SK-N-SH treated with all-trans-retinoic acid at 6 μM for 48 hours (cell line): ENCODE data around the gene LAMP5.

Experiments
- BACH2 ChIP-seq: fragments of 250-450 bp; sonication (Bioruptor Pico); IDR thresholded peaks from 2 replicates; pipeline ENCODE4 v1.9.0; 2021; ENCODE audit warnings: mild to moderate bottlenecking, borderline replicate concordance
- CSDC2 ChIP-seq: fragments of 250-450 bp; sonication (Bioruptor Pico); IDR thresholded peaks from 2 replicates; pipeline ENCODE4 v1.5.0; 2020; ENCODE audit warnings: mild to moderate bottlenecking, moderate library complexity
- ESRRG ChIP-seq: fragments of 250-450 bp; sonication (Bioruptor Pico); IDR thresholded peaks from 2 replicates; pipeline ENCODE4 v1.6.1; 2021; ENCODE audit warnings: mild to moderate bottlenecking
- GLIS3 ChIP-seq: fragments of 250-450 bp; sonication (Bioruptor Pico); IDR thresholded peaks from 2 replicates; pipeline ENCODE4 v1.5.0; 2020; ENCODE audit warnings: mild to moderate bottlenecking, moderate library complexity
- ISL1 ChIP-seq: fragments of 250-450 bp; sonication (Bioruptor Pico); IDR thresholded peaks from 2 replicates; pipeline ENCODE4 v2.1.2; 2022; ENCODE audit warnings: mild to moderate bottlenecking, moderate library complexity
- PATZ1 ChIP-seq: fragments of 250-450 bp; sonication (Bioruptor Pico); IDR thresholded peaks from 2 replicates; pipeline ENCODE4 v1.8.0; 2020; ENCODE audit warnings: mild to moderate bottlenecking, moderate library complexity, borderline replicate concordance
- RARB ChIP-seq: fragments of 250-450 bp; sonication (Bioruptor Pico); IDR thresholded peaks from 2 replicates; pipeline ENCODE4 v1.8.0; 2021; ENCODE audit warnings: mild to moderate bottlenecking, moderate library complexity
- SNAI2 ChIP-seq: fragments of 250-450 bp; sonication (Bioruptor Pico); IDR thresholded peaks from 2 replicates; pipeline ENCODE4 v1.5.0; 2020; ENCODE audit warnings: mild to moderate bottlenecking, moderate library complexity
- ZC3H10 ChIP-seq: fragments of 250-450 bp; sonication (Bioruptor Pico); IDR thresholded peaks from 2 replicates; pipeline ENCODE4 v1.5.1; 2021; ENCODE audit warnings: mild to moderate bottlenecking, moderate library complexity
- ZFP3 ChIP-seq: fragments of 250-450 bp; sonication (Bioruptor Pico); IDR thresholded peaks from 2 replicates; pipeline ENCODE4 v1.5.0; 2020; ENCODE audit warnings: mild to moderate bottlenecking, moderate library complexity
- ZFP30 ChIP-seq: fragments of 450-650 bp; formaldehyde crosslinking; IDR thresholded peaks from 2 replicates; pipeline ENCODE4 v1.5.0; 2022; ENCODE audit warnings: mild to moderate bottlenecking, moderate library complexity
- ZNF70 ChIP-seq: fragments of 450-650 bp; formaldehyde crosslinking; IDR thresholded peaks from 2 replicates; pipeline ENCODE4 v1.5.0; 2020; ENCODE audit warnings: mild to moderate bottlenecking, moderate library complexity

GRCh38 chr20:9574776-9575175 lies 60.4 kb downstream of the LAMP5 start:
- TF ChIP-seq ISL1: no peak
- no peak for TF ChIP-seq GLIS3 (CRISPR knock-in tag)
- no peak for TF ChIP-seq ZFP30
- no peak for TF ChIP-seq ZFP3 (CRISPR knock-in tag)
- TF ChIP-seq ZNF70 (CRISPR knock-in tag): no peak
- no peak for TF ChIP-seq BACH2 (CRISPR knock-in tag)
- TF ChIP-seq RARB (CRISPR knock-in tag): no peak
- no peak for TF ChIP-seq SNAI2 (CRISPR knock-in tag)
- TF ChIP-seq ZC3H10 (CRISPR knock-in tag): no peak
- TF ChIP-seq PATZ1 (CRISPR knock-in tag): no peak
- no peak for TF ChIP-seq ESRRG (CRISPR knock-in tag)
- TF ChIP-seq CSDC2 (CRISPR knock-in tag): no peak
